Liver (tissue), 9 donors: ENCODE results near the gene SLC22A3. TPM values are rescaled to one million over a fixed set of nuclear protein-coding genes. Genes with fewer than 3 reads are reported as not detected.

Source experiments
- DNase-seq: peaks from one replicate; pipeline ENCODE4 v3.0.0-alpha.2; 2017; ENCODE audit warnings: low spot score
- H3K27ac ChIP-seq, 2 donors: one replicate each; pipeline ENCODE4 v1.7.0; 2013; ENCODE audit warnings: inconsistent platforms in 2 of 2, low read length in 2 of 2, control low read depth in 1 of 2, low read depth in 1 of 2, mild to moderate bottlenecking in 1 of 2
- H3K27me3 ChIP-seq, 4 donors: one replicate each; pipeline versions ENCODE4 v1.6.1 to v1.7.0; 2013; ENCODE audit warnings: low read length in 3 of 4, inconsistent platforms in 1 of 4, mild to moderate bottlenecking in 1 of 4, moderate library complexity in 1 of 4; ENCODE audit not compliant: control insufficient read depth in 4 of 4, insufficient read depth in 4 of 4
- H3K36me3 ChIP-seq, 4 donors: one replicate each; pipeline versions ENCODE4 v1.6.1 to v1.7.0; 2013; ENCODE audit warnings: low read length in 3 of 4, mild to moderate bottlenecking in 3 of 4, low read depth in 1 of 4, moderate library complexity in 1 of 4; ENCODE audit not compliant: control insufficient read depth in 4 of 4, insufficient read depth in 3 of 4
- H3K4me1 ChIP-seq, 4 donors: one replicate each; pipeline versions ENCODE4 v1.6.1 to v1.7.0; 2013; ENCODE audit warnings: low read length in 3 of 4, mild to moderate bottlenecking in 3 of 4, moderate library complexity in 1 of 4; ENCODE audit not compliant: control insufficient read depth in 4 of 4, insufficient read depth in 4 of 4
- H3K4me3 ChIP-seq, 3 donors: one replicate each; pipeline versions ENCODE4 v1.6.1 to v1.7.0; 2013; ENCODE audit warnings: low read length in 3 of 3, control low read depth in 1 of 3, low read depth in 1 of 3, mild to moderate bottlenecking in 1 of 3
- H3K9ac ChIP-seq, 2 donors: one replicate each; pipeline ENCODE4 v1.7.0; 2013; ENCODE audit warnings: low read length in 2 of 2, mild to moderate bottlenecking in 2 of 2, moderate library complexity in 2 of 2, control low read depth in 1 of 2, low read depth in 1 of 2
- H3K9me3 ChIP-seq, 4 donors: one replicate each; pipeline versions ENCODE4 v1.6.1 to v1.7.0; 2013; ENCODE audit warnings: low read length in 3 of 4; ENCODE audit not compliant: control insufficient read depth in 4 of 4
- EGR1 ChIP-seq, 2 donors: IDR thresholded peaks; 2 replicates each; pipeline ENCODE4 v1.6.1; 2016 to 2018; ENCODE audit warnings: antibody characterized with exemption in 2 of 2, low read depth in 2 of 2
- FOXA1 ChIP-seq: IDR thresholded peaks from 2 replicates; pipeline ENCODE4 v1.6.1; 2016; ENCODE audit warnings: antibody characterized with exemption
- FOXA2 ChIP-seq: IDR thresholded peaks from 2 replicates; pipeline ENCODE4 v1.6.1; 2016; ENCODE audit warnings: antibody characterized with exemption
- GABPA ChIP-seq, 2 donors: IDR thresholded peaks in 1 of 2; conservative IDR thresholded peaks in 1 of 2; 2 replicates each; pipeline ENCODE4 v1.6.1; 2016; ENCODE audit warnings: antibody characterized with exemption in 2 of 2, mild to moderate bottlenecking in 1 of 2, moderate library complexity in 1 of 2
- HNF4G ChIP-seq: IDR thresholded peaks from 2 replicates; pipeline ENCODE4 v1.6.1; 2016; ENCODE audit warnings: antibody characterized with exemption
- JUND ChIP-seq, 2 donors: IDR thresholded peaks; 2 replicates each; pipeline ENCODE4 v1.6.1; 2016; ENCODE audit warnings: antibody characterized with exemption in 2 of 2
- NR2F2 ChIP-seq: IDR thresholded peaks from 2 replicates; pipeline ENCODE4 v1.6.1; 2016; ENCODE audit warnings: antibody characterized with exemption
- RAD21 ChIP-seq, 2 donors: IDR thresholded peaks; 2 replicates each; pipeline ENCODE4 v1.6.1; 2016; ENCODE audit warnings: antibody characterized with exemption in 2 of 2, mild to moderate bottlenecking in 2 of 2
- TAF1 ChIP-seq: conservative IDR thresholded peaks from 2 replicates; pipeline ENCODE4 v1.6.1; 2016; ENCODE audit warnings: antibody characterized with exemption, mild to moderate bottlenecking
- WGBS: extraction: QIAGEN DNeasy Blood & Tissue Kit; methylation state at CpG from one replicate; pipeline ENCODE4 v1.1.7; 2013; 5-methylcytosine and 5-hydroxymethylcytosine counted together
- polyA plus RNA-seq, 2 donors: library from polyadenylated mRNA; stranded (reverse) in 1 of 2; unstranded in 1 of 2; fragments of 200-250 nt in 1 of 2; fragments of >200 nt in 1 of 2; fragmentation: Nextera tagmentation in 1 of 2; extraction: Ambion mirVana in 1 of 2; gene quantifications; one replicate each; pipeline versions ENCODE4 v1.2.1 to v1.2.3, GENCODE V29; 2013 to 2015
- total RNA-seq, 2 donors: library from RNA; depleted of rRNA; stranded (reverse); fragments of >200 nt; gene quantifications; one replicate each; pipeline ENCODE4 v1.2.3, GENCODE V29; 2014
- TF ChIP-seq, protein P1 (sequence below): fragments of 150-350 bp; IDR thresholded peaks from 2 replicates; pipeline ENCODE4 v1.5.1; 2017; ENCODE audit warnings: improper control_type of control experiment, low read depth, low read length; ENCODE audit not compliant: missing input control
- TF ChIP-seq, protein P2 (sequence below): IDR thresholded peaks from 2 replicates; pipeline ENCODE4 v1.6.1; 2016; ENCODE audit warnings: antibody characterized with exemption
- TF ChIP-seq, protein P3 (sequence below): IDR thresholded peaks from 2 replicates; pipeline ENCODE4 v1.6.1; 2016; ENCODE audit warnings: antibody characterized with exemption
- donor health status: healthy.
- donor health status: healthy.
- donor health status: healthy.
- donor health status: healthy.
- donor health status: healthy.

SLC22A3 gene
- total and polyA plus RNA-seq, 4 donors, result 7.6 to 40.9 (median 19.4) TPM

DNA sequence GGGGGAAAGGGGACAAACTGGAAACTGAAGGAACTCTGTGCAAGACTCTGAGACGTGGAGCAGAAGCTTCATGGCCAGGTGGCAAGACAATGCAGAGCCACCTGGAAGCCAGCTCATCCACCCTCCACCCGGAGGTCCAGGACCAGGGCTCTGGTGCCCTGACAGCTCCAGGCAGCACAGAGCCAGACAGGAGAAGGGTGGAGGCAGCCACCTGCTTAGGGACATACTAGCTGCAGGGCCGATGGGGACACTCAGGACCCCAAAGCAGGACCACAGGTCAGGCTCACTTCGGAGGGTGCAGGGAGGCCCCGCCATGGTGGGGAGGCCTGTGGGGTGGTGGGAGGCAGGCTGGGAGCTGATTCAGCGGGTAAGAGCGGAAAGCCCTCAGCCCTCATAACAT, 19.0 kb upstream of the SLC22A3 start (continued):
- TF ChIP-seq, protein P1, sequence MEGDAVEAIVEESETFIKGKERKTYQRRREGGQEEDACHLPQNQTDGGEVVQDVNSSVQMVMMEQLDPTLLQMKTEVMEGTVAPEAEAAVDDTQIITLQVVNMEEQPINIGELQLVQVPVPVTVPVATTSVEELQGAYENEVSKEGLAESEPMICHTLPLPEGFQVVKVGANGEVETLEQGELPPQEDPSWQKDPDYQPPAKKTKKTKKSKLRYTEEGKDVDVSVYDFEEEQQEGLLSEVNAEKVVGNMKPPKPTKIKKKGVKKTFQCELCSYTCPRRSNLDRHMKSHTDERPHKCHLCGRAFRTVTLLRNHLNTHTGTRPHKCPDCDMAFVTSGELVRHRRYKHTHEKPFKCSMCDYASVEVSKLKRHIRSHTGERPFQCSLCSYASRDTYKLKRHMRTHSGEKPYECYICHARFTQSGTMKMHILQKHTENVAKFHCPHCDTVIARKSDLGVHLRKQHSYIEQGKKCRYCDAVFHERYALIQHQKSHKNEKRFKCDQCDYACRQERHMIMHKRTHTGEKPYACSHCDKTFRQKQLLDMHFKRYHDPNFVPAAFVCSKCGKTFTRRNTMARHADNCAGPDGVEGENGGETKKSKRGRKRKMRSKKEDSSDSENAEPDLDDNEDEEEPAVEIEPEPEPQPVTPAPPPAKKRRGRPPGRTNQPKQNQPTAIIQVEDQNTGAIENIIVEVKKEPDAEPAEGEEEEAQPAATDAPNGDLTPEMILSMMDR, result no peak

DNA sequence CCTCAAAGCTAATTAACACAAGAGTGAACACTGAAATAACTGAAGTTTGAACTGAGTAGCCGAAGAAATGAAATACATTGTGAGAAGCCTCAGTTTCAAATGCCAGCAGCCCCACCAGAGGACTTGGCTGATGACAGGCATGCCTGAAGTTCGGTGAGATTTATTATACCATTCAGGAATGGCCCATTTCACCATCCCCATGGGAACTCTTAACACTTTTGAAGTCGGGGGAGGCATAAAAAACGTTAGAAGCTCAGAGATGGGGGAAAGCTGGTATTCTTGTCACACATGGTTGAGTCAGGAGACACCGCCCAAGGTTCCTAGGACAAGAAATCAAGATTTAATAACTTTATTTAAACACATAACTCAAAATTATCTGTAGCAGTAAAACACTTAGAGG, 17.6 kb upstream of the SLC22A3 start:
- no peak for DNase-seq
- Histone ChIP-seq H3K9ac (no peak overlapping the region), H3K4me3 (no peak overlapping the region), H3K36me3 (no peaks in the 10 kb centered on the region), H3K27me3 (no peaks in the 10 kb centered on the region), H3K4me1 (no peaks in the 10 kb centered on the region), H3K27ac (no peak overlapping the region), H3K9me3 (no peaks in the 10 kb centered on the region)
- no peak for TF ChIP-seq RAD21 (IDR thresholded peaks at IDR 0.05)
- TF ChIP-seq EGR1 (IDR thresholded peaks at IDR 0.05; ENCODE audit: low read depth in 2 of 2), result no peak
- TF ChIP-seq FOXA1, result no peak
- TF ChIP-seq, protein P2, sequence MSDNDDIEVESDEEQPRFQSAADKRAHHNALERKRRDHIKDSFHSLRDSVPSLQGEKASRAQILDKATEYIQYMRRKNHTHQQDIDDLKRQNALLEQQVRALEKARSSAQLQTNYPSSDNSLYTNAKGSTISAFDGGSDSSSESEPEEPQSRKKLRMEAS, result no peak
- TF ChIP-seq JUND (IDR thresholded peaks at IDR 0.05), result no peak
- WGBS, result 77% methylated on average over 5 of the region's 5 CpGs

DNA sequence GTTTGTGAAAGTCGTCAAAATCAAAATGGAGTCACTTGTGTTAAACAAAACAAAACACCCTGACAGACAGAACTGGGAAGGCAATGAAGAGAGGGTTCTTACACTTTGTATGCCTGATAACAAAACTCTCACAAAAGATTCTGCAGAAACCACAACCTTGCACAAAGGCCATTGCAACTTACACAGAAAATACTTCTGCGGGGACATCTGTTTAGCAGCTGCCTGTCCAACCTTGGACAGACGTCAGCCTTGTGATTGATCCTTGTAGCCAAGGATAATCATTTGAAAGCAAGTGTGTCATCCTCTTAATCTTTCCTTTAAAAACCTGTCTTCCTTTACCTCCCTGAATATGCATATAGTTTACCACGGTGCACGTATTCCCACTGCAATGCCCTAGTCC, 17.0 kb upstream of the SLC22A3 start:
- no peak overlapping the region for H3K4me3 ChIP-seq
- no peaks in the 10 kb centered on the region for H3K36me3 ChIP-seq
- no peaks in the 10 kb centered on the region for H3K27me3 ChIP-seq
- no peaks in the 10 kb centered on the region for H3K4me1 ChIP-seq
- WGBS, result 87% methylated on average over 5 of the region's 5 CpGs
- DNase-seq, result no peak
- TF ChIP-seq JUND (IDR thresholded peaks at IDR 0.05) (no peak), GABPA (IDR thresholded peaks at IDR 0.05 in 1 of 2, conservative IDR thresholded peaks at IDR 0.05 in 1 of 2) (no peak), FOXA2 (no peak), TAF1 (no peak), FOXA1 (no peak), NR2F2 (no peak), HNF4G (no peak)
- TF ChIP-seq, protein P3, sequence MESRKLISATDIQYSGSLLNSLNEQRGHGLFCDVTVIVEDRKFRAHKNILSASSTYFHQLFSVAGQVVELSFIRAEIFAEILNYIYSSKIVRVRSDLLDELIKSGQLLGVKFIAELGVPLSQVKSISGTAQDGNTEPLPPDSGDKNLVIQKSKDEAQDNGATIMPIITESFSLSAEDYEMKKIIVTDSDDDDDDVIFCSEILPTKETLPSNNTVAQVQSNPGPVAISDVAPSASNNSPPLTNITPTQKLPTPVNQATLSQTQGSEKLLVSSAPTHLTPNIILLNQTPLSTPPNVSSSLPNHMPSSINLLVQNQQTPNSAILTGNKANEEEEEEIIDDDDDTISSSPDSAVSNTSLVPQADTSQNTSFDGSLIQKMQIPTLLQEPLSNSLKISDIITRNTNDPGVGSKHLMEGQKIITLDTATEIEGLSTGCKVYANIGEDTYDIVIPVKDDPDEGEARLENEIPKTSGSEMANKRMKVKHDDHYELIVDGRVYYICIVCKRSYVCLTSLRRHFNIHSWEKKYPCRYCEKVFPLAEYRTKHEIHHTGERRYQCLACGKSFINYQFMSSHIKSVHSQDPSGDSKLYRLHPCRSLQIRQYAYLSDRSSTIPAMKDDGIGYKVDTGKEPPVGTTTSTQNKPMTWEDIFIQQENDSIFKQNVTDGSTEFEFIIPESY, result no peak
- TF ChIP-seq, protein P1, result no peak
- H3K9ac ChIP-seq, result no peak overlapping the region
- H3K27ac ChIP-seq, result no peak overlapping the region
- no peaks in the 10 kb centered on the region for H3K9me3 ChIP-seq
